HL-60 (cell line): ENCODE data around the gene GAMT.

Experiments used
- CTCF ChIP-seq: IDR thresholded peaks from one replicate; pipeline ENCODE4 v1.5.1; 2011; ENCODE audit warnings: low read length, control low read depth, inconsistent platforms; ENCODE audit not compliant: insufficient read depth
- GABPA ChIP-seq: IDR thresholded peaks from 2 replicates; pipeline ENCODE4 v1.6.1; 2012; ENCODE audit warnings: low read depth
- POLR2AphosphoS5 ChIP-seq: IDR thresholded peaks from 2 replicates; pipeline ENCODE4 v1.6.1; 2012; ENCODE audit warnings: low read depth
- REST ChIP-seq: IDR thresholded peaks from 2 replicates; pipeline ENCODE4 v1.6.1; 2012; ENCODE audit warnings: low read depth; ENCODE audit not compliant: insufficient replicate concordance

DNA sequence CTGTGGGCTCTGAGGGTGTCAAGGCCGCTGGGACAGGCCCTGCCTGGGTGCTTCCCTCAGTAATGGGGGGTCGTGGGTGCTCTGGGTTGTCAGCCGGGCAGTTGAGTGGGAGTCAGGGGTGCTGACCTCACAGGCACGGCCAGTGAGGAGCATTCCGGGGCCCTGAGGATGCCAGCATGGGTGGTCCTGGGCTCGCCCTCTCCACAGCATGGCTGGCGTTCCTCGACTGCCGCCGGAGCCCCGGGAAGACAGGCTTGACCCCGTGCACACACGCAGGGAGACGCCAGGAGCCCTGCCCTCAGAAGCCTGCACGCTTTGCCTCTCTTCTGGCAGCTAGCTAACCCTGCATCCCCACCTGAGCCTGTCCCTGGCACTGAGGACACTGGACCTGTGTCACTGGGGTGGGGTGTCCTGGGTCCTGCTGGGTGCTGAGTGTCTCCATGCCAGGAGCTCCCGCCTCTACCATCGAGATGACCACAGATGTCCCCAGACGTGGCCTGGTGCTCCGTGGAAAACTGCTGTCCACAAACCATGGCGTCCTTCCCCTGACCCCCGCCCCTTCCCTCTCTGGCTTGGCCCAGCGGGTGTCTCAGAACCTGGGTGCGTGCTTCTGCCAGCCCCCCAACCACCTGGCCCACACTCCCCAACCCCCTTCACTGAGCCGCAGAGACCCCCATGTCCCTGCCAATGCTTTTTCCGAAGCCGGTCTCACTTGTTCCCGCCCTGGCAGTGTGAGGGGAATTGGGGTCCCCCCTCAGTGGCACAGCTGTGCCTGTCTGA, 22.0 kb downstream of the GAMT start:
- no peak for TF ChIP-seq CTCF
- TF ChIP-seq POLR2AphosphoS5, result no peak
- TF ChIP-seq REST, result no peak
- TF ChIP-seq GABPA, result no peak
